ENCODE data around the gene GOLGA2.

GRCh38 chr9:128244091-128244836 lies 31.5 kb downstream of the GOLGA2 start:
- no peak for TF ChIP-seq EZH2 (IDR thresholded peaks at IDR 0.05; ENCODE audit: low read length, unreplicated experiment)
- TF ChIP-seq, protein P1, sequence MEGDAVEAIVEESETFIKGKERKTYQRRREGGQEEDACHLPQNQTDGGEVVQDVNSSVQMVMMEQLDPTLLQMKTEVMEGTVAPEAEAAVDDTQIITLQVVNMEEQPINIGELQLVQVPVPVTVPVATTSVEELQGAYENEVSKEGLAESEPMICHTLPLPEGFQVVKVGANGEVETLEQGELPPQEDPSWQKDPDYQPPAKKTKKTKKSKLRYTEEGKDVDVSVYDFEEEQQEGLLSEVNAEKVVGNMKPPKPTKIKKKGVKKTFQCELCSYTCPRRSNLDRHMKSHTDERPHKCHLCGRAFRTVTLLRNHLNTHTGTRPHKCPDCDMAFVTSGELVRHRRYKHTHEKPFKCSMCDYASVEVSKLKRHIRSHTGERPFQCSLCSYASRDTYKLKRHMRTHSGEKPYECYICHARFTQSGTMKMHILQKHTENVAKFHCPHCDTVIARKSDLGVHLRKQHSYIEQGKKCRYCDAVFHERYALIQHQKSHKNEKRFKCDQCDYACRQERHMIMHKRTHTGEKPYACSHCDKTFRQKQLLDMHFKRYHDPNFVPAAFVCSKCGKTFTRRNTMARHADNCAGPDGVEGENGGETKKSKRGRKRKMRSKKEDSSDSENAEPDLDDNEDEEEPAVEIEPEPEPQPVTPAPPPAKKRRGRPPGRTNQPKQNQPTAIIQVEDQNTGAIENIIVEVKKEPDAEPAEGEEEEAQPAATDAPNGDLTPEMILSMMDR (conservative IDR thresholded peaks at IDR 0.05; ENCODE audit: low read depth, low read length) = no peak
- no peak for TF ChIP-seq EZH2phosphoT487 (IDR thresholded peaks at IDR 0.05; ENCODE audit: borderline replicate concordance, low read length)

Data from PC-3 (cell line).